ENCODE data around the gene RNF7.

GRCh38 chr3:141792495-141792894 is 54.4 kb downstream of the RNF7 start:
- TF ChIP-seq CTCF (IDR thresholded peaks at IDR 0.05) = no peak
- no peak for TF ChIP-seq POLR2A (IDR thresholded peaks at IDR 0.05)
